Left renal pelvis (tissue), 4 donors: ENCODE results near the gene ARL8B. TPM values are rescaled to one million over a fixed set of nuclear protein-coding genes. Genes with fewer than 3 reads are reported as not detected.
"Not testable (repeated sequence)": the region's sequence is repeated elsewhere in the genome, so short reads cannot be mapped to it uniquely, and the experiment has no call there.

Experiments used
- DNase-seq, 4 donors: peaks; one replicate each; pipeline ENCODE4 v3.0.0-alpha.2; 2013; ENCODE audit warnings: low read depth in 4 of 4, low spot score in 3 of 4
- polyA plus RNA-seq, 4 donors: library from polyadenylated mRNA; unstranded; fragments of 120-200 nt; gene quantifications; one replicate each; pipeline ENCODE4 v1.2.1, GENCODE V29; 2013; ENCODE audit not compliant: insufficient read length in 4 of 4

ARL8B gene
- polyA plus RNA-seq, 4 donors = 67.5 to 84.4 (median 76.1) TPM

DNA sequence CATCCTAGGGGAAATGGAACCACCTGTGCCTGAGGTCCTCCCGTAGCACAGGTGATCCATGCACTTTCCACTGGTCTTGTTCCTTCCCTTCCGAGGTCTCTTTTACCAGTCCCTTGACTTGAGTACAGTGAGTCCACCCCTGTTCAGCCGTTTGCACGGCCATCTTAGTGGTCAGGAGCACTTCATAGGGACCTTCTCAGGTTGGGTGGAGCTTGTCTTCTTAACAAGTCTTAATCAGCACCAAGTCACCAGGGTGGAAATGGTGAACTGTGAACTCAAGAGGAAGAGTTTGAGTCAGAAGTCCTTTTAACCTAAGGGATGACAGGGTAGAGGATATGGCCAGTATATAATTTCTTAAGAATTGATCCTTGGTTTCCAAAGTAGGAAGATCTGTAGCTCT is 21.4 kb downstream of the ARL8B start:
- no peak for DNase-seq

DNA sequence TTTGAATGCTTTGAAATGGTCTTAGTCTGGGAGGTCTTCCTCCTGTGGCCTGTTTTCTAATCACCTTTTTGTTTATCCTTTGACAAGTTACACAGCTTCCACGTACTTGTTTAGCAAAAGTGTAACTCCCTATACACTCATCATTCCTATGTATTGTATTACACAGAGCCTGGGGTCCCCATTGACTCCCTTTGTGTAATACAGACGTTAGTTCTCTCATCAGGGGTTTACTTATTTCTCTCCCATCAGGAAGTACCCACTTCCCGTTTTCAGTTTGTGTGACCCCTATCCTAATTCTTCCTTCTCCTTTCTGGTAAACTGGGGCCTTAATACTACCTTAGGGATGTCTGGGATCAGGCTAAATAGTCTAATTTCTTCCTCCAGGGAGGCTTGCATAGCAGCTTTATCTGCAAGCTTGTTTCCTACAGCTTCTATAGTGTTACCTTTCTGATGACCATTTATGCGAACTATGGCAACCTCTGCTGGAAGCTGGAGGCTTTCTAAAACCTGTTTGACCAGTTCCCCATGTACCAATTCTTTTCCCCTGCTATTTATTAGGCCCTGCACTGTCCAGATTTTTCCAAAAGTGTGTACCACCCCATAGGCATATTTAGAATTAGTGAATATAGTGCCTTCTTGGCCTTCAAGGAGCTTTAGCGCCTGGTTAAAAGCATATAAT is 22.4 kb downstream of the ARL8B start:
- no peak for DNase-seq

- DNase-seq = no peak
These were observed 23.0 kb downstream of the ARL8B start for GRCh38 chr3:5145120-5145519.

DNA sequence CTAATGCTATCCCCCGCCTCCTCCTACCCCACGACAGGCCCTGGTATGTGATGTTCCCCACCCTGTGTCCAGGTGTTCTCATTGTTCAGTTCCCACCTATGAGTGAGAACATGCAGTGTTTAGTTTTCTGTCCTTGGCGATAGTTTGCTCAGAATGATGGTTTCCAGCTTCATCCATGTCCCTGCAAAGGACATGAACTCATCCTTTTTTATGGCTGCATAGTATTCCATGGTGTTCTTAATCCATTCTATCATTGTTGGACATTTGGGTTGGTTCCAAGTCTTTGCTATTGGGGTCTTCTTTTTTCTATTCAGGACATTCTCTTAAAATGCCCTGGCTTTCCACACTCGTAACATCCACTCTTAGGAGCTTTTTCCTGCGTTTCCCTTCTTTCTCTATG is 25.1 kb downstream of the ARL8B start:
- not testable (repeated sequence) for DNase-seq

- DNase-seq = no peak
These were observed 27.3 kb downstream of the ARL8B start for GRCh38 chr3:5149306-5149880.

DNA sequence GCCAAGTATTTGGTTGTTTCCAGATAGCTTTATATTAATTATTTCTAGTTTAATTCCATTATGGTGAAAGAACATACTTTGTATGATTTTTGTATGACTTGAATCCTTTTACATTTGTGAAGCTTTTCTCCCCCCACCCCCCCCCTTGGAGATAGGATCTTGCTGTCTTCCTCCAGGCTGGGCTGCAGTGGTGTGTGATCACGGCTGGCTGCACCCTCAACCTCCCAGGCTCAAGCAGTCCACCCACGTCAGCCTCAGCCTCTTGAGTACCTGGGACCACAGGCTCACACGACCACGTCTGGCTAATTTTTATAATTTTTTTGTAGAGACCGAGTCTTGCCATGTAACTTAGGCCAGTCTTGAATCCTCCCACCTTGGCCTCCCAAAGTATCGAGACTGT is 29.5 kb downstream of the ARL8B start:
- DNase-seq = no peak

DNA sequence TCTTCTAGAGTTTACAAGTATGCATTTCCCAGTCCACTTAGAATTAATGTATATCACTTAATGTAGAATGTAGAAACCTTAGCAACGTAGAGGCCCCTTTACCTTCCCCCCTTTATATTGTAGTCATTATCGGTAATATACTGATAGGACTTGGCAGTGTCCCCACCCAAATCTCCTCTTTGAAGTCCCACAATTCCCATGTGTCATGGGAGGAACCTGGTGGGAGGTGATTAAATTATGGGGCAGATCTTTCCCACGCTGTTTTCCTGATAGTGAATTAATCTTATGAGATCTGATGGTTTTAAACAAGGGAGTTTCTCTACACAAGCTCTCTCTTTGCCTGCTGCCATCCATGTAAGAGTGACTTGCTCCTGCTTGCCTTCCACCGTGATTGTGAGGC is 31.0 kb downstream of the ARL8B start:
- DNase-seq = no peak

DNA sequence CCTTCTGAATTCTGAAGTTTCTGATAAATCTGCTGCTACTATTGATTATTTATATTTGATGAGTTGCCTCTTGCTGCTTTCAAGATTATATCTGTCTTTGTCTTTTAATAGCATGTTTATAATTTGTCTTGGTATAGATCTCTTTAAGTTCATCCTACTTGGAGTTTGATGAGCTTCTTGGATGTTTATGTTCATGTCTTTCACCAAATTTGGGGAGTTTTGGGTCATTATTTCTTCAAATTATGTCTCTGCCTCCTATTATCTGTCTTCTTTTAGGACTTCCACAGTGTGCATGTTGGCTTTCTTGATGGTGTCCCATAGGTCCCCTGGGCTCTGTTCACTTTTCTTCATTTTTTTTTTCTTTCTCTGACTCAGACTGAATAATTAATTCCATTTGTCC is 33.1 kb downstream of the ARL8B start:
- no peak for DNase-seq

- DNase-seq = no peak
These were observed 38.2 kb downstream of the ARL8B start for GRCh38 chr3:5160321-5160720.

GRCh38 chr3:5160940-5161858 is 39.1 kb downstream of the ARL8B start:
- DNase-seq = no peak

GRCh38 chr3:5162102-5162501 is 40.0 kb downstream of the ARL8B start:
- DNase-seq = no peak

- no peak for DNase-seq
These were observed 43.6 kb downstream of the ARL8B start for GRCh38 chr3:5165698-5166097.

DNA sequence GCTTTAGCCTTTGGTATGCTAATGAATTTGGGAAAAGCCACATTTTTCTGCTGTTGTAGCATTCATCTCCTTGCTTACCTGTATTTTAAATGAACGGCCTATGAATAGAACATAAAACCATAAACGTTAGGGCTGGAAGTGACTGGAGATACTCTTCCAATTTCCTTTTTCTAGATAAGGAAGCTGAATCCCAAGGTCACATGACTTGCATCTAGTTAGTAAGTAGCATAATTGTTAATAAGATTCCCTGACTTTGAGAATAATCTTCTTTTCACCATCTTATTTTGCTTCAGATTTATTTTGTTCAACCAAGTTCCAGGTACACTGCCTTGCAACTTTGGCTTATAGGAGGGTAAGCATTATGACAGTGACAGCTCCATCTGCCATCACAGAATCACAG is 44.8 kb downstream of the ARL8B start:
- no peak for DNase-seq

GRCh38 chr3:5168110-5168509 is 46.0 kb downstream of the ARL8B start:
- no peak for DNase-seq

- no peak for DNase-seq
These were observed 47.7 kb downstream of the ARL8B start for GRCh38 chr3:5169807-5170206.

DNA sequence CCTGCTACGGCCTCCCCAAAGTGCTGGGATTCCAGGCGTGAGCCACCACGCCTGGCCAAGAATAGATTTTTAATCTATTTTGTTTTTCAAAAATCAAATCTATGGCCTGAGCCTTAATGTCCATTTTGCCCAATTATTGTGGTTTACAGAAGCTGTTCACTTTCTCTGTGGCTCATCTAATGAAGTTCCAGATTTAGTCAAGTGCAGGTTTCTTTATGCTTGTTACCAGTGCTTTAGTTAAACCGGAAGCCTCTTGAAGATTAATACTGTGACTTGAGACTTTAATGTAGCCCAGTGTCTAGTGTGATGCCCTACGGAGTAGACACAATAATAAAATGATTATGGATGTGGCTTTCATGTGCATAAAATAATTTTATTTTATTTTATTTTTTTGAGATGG is 48.9 kb downstream of the ARL8B start:
- no peak for DNase-seq

DNA sequence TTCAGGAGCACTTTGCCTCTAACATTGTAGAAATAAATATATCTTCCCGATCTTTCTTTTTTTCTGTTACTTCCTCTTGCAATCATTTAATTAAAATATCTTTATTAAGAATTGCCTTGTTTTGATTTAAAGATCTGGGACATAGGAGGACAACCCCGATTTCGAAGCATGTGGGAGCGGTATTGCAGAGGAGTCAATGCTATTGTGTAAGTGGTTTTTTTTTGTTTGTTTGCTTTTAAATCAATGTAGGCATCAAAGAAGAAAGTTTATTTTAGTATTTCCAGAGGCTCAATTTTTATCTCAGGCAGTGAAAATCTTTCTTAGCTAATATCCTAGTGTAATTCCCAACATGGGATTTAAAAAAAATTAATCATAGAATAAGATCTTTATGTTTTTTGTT is 49.9 kb downstream of the ARL8B start:
- no peak for DNase-seq

GRCh38 chr3:5179036-5179435 is 56.9 kb downstream of the ARL8B start:
- not testable (repeated sequence) for DNase-seq

- DNase-seq = no peak
These were observed 59.5 kb downstream of the ARL8B start for GRCh38 chr3:5181469-5182141.

- DNase-seq = not testable (repeated sequence)
These were observed 61.6 kb downstream of the ARL8B start for GRCh38 chr3:5183714-5184113.

DNA sequence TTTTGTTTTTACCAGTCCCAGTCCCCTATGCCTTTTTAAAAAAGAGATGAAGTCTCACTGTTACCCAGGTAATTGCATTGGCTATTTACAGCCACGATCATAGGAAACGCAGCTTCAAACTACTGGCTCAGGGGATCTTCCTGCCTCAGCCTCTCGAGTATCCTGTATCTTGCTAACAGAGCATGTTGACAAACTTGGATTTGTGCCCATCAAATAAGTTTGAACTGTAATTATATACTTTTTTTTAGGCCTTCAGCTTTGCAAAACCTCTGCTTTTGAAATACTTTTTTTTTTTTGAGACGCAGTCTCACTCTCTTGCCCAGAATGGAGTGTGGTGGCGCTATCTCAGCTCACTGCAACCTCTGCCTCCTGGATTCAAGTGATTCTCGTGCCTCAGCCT is 62.4 kb downstream of the ARL8B start:
- no peak for DNase-seq
